Spleen (tissue), 11 donors: ENCODE measurements around the gene NTRK2. TPM values are rescaled to one million over a fixed set of nuclear protein-coding genes. Genes with fewer than 3 reads are reported as not detected.

Experiments
- DNase-seq: peaks from one replicate; pipeline ENCODE4 v3.0.0-alpha.2; 2020
- H3K27ac ChIP-seq, 8 donors: fragments of 200-600 bp; sonication (generic) in 7 of 8; 1 replicate in 4 of 8; 2 replicates in 4 of 8; pipeline versions ENCODE4 v1.5.0 to v1.8.0; 2016 to 2021; ENCODE audit warnings: inconsistent platforms in 4 of 8, mild to moderate bottlenecking in 4 of 8, moderate library complexity in 1 of 8
- H3K27me3 ChIP-seq, 7 donors: fragments of 200-600 bp; sonication (generic) in 6 of 7; replicated peaks in 1 of 7; 1 replicate in 4 of 7; 2 replicates in 3 of 7; pipeline versions ENCODE4 v1.5.0 to v1.8.0; 2016 to 2021; ENCODE audit warnings: inconsistent platforms in 3 of 7, mild to moderate bottlenecking in 1 of 7
- H3K36me3 ChIP-seq, 6 donors: fragments of 200-600 bp; sonication (generic) in 5 of 6; 1 replicate in 4 of 6; 2 replicates in 2 of 6; pipeline versions ENCODE4 v1.5.0 to v1.8.0; 2016 to 2021; ENCODE audit warnings: inconsistent platforms in 2 of 6
- H3K4me1 ChIP-seq, 6 donors: fragments of 200-600 bp; sonication (generic) in 5 of 6; 1 replicate in 3 of 6; 2 replicates in 3 of 6; pipeline versions ENCODE4 v1.5.0 to v1.8.0; 2016 to 2021; ENCODE audit warnings: inconsistent platforms in 3 of 6
- H3K4me3 ChIP-seq, 8 donors: fragments of 200-600 bp; sonication (generic) in 7 of 8; 1 replicate in 4 of 8; 2 replicates in 4 of 8; pipeline versions ENCODE4 v1.5.0 to v1.8.0; 2016 to 2021; ENCODE audit warnings: inconsistent platforms in 4 of 8, mild to moderate bottlenecking in 4 of 8, moderate library complexity in 2 of 8
- H3K9me3 ChIP-seq, 8 donors: fragments of 200-600 bp; sonication (generic) in 7 of 8; 1 replicate in 4 of 8; 2 replicates in 4 of 8; pipeline versions ENCODE4 v1.5.0 to v1.8.0; 2016 to 2021; ENCODE audit warnings: inconsistent platforms in 4 of 8
- CTCF ChIP-seq, 11 experiments: fragments of 200-600 bp in 7 of 11; fragments of 450-650 bp in 4 of 11; sonication (generic) in 4 of 11; IDR thresholded peaks in 8 of 11; conservative IDR thresholded peaks in 3 of 11; 1 replicate in 7 of 11; 2 replicates in 4 of 11; pipeline versions ENCODE4 v1.4.0 to v1.8.0; 2016 to 2021; ENCODE audit warnings: antibody characterized with exemption in 11 of 11, inconsistent platforms in 4 of 11, mild to moderate bottlenecking in 1 of 11
- POLR2A ChIP-seq, 3 donors: fragments of 450-650 bp; IDR thresholded peaks; one replicate each; pipeline ENCODE4 v1.5.1; 2017; ENCODE audit warnings: antibody characterized with exemption in 3 of 3, mild to moderate bottlenecking in 1 of 3
- POLR2AphosphoS5 ChIP-seq, 3 donors: sonication (generic); formaldehyde crosslinking; IDR thresholded peaks; one replicate each; pipeline ENCODE4 v1.5.1; 2017; ENCODE audit warnings: antibody characterized with exemption in 3 of 3
- WGBS, 5 donors: extraction: QIAGEN DNeasy Blood & Tissue Kit in 3 of 5; methylation state at CpG; one replicate each; pipeline versions ENCODE4 v1.1.5 to v1.1.7; 2013 to 2018; 5-methylcytosine and 5-hydroxymethylcytosine counted together
- intact Hi-C: fragments of 100-400 bp; cut with DNase I; formaldehyde crosslinking; loops from one replicate; pipeline ENCODE4 v1.15.0; 2023; ENCODE audit warnings: low total_unique reads
- polyA plus RNA-seq, 3 donors: library from polyadenylated mRNA; stranded (reverse); fragments of 200-250 nt; gene quantifications; one replicate each; pipeline ENCODE4 v1.2.1, GENCODE V29; 2013
- total RNA-seq, 7 donors: library from RNA; depleted of rRNA in 3 of 7; stranded (reverse); fragments of >200 nt in 3 of 7; fragmentation: NEBNext Ultra II Directional in 4 of 7; extraction: Animal tissue kit (Norgen Biotek cat#: 25700) in 4 of 7; gene quantifications; one replicate each; pipeline versions ENCODE4 v1.1.0 to v1.2.1, GENCODE V29; 2016 to 2021
- donor health status: healthy with polysubstance abuse.
- donor health status: DM: no; HTN: no; CAD: no; lungs with moderate emphysema.
- donor health status: DM: no; HTN: no; CAD: no.
- donor health status: Bipolar disorder and iron deficiency.
- donor health status: healthy.
- donor health status: DM: no; HTN: no; CAD: no.
- donor health status: DM: yes; HTN: yes; CAD: no.

The NTRK2 gene
- total and polyA plus RNA-seq, 10 donors, result 0.63 to 22.7 (median 8.9) TPM

- WGBS, 5 donors, result 81 to 92% (median 87%) methylated on average over 14 to 15 of the region's 15 CpGs
- TF ChIP-seq POLR2A (IDR thresholded peaks at IDR 0.05) (no peak), POLR2AphosphoS5 (IDR thresholded peaks at IDR 0.05) (no peak), CTCF (IDR thresholded peaks at IDR 0.05 in 8 of 11, conservative IDR thresholded peaks at IDR 0.05 in 3 of 11) (no peak)
- no peak overlapping the region for H3K4me3 ChIP-seq
- no peak overlapping the region for H3K27ac ChIP-seq
- H3K4me1 ChIP-seq, result no peaks in the 10 kb centered on the region
- no peaks in the 10 kb centered on the region for H3K36me3 ChIP-seq
- DNase-seq, result no peak
- H3K27me3 ChIP-seq, result no peaks in the 10 kb centered on the region
- H3K9me3 ChIP-seq, result no peaks in the 10 kb centered on the region
- intact Hi-C loops, result no loop called here
Measured at GRCh38 chr9:84966876-84967830, 297.6 kb downstream of the NTRK2 start.

- DNase-seq, result no peak
- intact Hi-C loops, result no loop called here
- Histone ChIP-seq H3K4me1 (no peaks in the 10 kb centered on the region), H3K36me3 (no peaks in the 10 kb centered on the region), H3K9me3 (no peaks in the 10 kb centered on the region), H3K4me3 (no peak overlapping the region), H3K27ac (no peak overlapping the region), H3K27me3 (no peaks in the 10 kb centered on the region)
- WGBS, 5 donors, result 63 to 75% (median 69%) methylated on average over 4 of the region's 4 CpGs
- no peak for TF ChIP-seq POLR2A (IDR thresholded peaks at IDR 0.05)
- no peak for TF ChIP-seq POLR2AphosphoS5 (IDR thresholded peaks at IDR 0.05)
- no peak for TF ChIP-seq CTCF (IDR thresholded peaks at IDR 0.05 in 8 of 11, conservative IDR thresholded peaks at IDR 0.05 in 3 of 11)
Measured at GRCh38 chr9:84969084-84969483, 299.6 kb downstream of the NTRK2 start.

DNA sequence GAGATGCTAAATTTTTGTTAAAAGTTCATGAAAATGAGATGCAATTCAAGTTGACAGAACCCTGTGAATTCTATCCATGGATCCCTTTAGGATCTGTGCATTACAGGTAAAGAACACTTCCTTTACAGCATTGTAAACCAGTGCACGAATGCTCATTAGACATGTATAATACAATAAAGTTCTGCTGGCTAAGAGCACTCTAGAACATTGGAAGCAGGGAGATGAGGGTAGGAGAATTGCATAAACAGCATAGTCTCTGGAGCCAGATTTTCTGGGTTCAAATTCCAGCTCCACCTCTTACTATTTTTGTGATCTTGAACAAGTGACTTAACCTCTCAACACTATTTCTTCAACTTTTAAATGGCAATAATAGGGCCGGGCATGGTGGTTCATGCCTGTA, 300.2 kb downstream of the NTRK2 start:
- TF ChIP-seq CTCF (IDR thresholded peaks at IDR 0.05 in 8 of 11, conservative IDR thresholded peaks at IDR 0.05 in 3 of 11) (no peak), POLR2AphosphoS5 (IDR thresholded peaks at IDR 0.05) (no peak), POLR2A (IDR thresholded peaks at IDR 0.05) (no peak)
- H3K27ac ChIP-seq, result no peak overlapping the region
- DNase-seq, result no peak
- H3K36me3 ChIP-seq, result no peaks in the 10 kb centered on the region
- no peaks in the 10 kb centered on the region for H3K27me3 ChIP-seq
- H3K4me1 ChIP-seq, result no peaks in the 10 kb centered on the region
- H3K9me3 ChIP-seq, result no peaks in the 10 kb centered on the region
- no peak overlapping the region for H3K4me3 ChIP-seq
- intact Hi-C loops, result no loop called here
- 84 to 95% (median 93%) methylated on average over 2 of the region's 2 CpGs for WGBS, 5 donors

- intact Hi-C loops, result no loop called here
- Histone ChIP-seq H3K27ac (no peak overlapping the region), H3K9me3 (no peaks in the 10 kb centered on the region), H3K4me3 (no peak overlapping the region), H3K4me1 (no peaks in the 10 kb centered on the region), H3K27me3 (no peaks in the 10 kb centered on the region), H3K36me3 (no peaks in the 10 kb centered on the region)
- DNase-seq, result no peak
- 45 to 89% (median 74%) methylated on average over 2 of the region's 2 CpGs for WGBS, 5 donors
- no peak for TF ChIP-seq POLR2AphosphoS5 (IDR thresholded peaks at IDR 0.05)
- TF ChIP-seq CTCF (IDR thresholded peaks at IDR 0.05 in 8 of 11, conservative IDR thresholded peaks at IDR 0.05 in 3 of 11), result no peak
- no peak for TF ChIP-seq POLR2A (IDR thresholded peaks at IDR 0.05)
Measured at GRCh38 chr9:84970432-84970831, 300.9 kb downstream of the NTRK2 start.
